ENCODE data around the gene ABCE1.

- no peak for TF ChIP-seq CTCF (IDR thresholded peaks at IDR 0.05; ENCODE audit: low read depth, low read length)
- TF ChIP-seq EZH2phosphoT487 (IDR thresholded peaks at IDR 0.05; ENCODE audit: low read depth), result no peak
Observed at GRCh38 chr4:145099653-145100052, 1.5 kb downstream of the ABCE1 start.
